Neural cell (in vitro differentiated cells): ENCODE measurements around the gene GDPD5. TPM values are rescaled to one million over a fixed set of nuclear protein-coding genes. Genes with fewer than 3 reads are reported as not detected.

Experiments
- H2AFZ ChIP-seq: fragments of 200-600, 300-800 bp; sonication (generic), shearing (Covaris generic); 2 replicates; pipeline ENCODE4 v1.6.0; 2014; ENCODE audit warnings: low read depth, mild to moderate bottlenecking, antibody characterized with exemption, low read length, moderate library complexity
- H3F3A ChIP-seq: fragments of 200-600 bp; shearing (Covaris generic); 2 replicates; pipeline ENCODE4 v1.6.1; 2016; ENCODE audit warnings: mild to moderate bottlenecking, moderate library complexity, mixed read lengths, antibody characterized with exemption, low read length; ENCODE audit not compliant: insufficient read depth, poor library complexity, severe bottlenecking
- H3K27ac ChIP-seq: fragments of 200-600, 300-800 bp; sonication (generic), shearing (Covaris generic); 2 replicates; pipeline ENCODE4 v1.5.1; 2014; ENCODE audit warnings: mild to moderate bottlenecking, low read length, moderate library complexity
- H3K27me3 ChIP-seq: fragments of 300-800, 200-600 bp; sonication (generic), shearing (Covaris generic); 2 replicates; pipeline ENCODE4 v1.6.0; 2014; ENCODE audit warnings: mild to moderate bottlenecking, low read depth, low read length, moderate library complexity; ENCODE audit not compliant: insufficient read depth
- H3K36me3 ChIP-seq: fragments of 300-800, 200-600 bp; sonication (generic), shearing (Covaris generic); 2 replicates; pipeline ENCODE4 v1.5.1; 2014; ENCODE audit warnings: mild to moderate bottlenecking, antibody characterized with exemption, low read length, moderate library complexity; ENCODE audit not compliant: insufficient read depth
- H3K4me2 ChIP-seq: fragments of 300-800, 200-600 bp; sonication (generic), shearing (Covaris generic); 2 replicates; pipeline ENCODE4 v1.6.0; 2014; ENCODE audit warnings: mild to moderate bottlenecking, low read length
- H3K4me3 ChIP-seq: fragments of 300-800, 200-600 bp; sonication (generic), shearing (Covaris generic); 2 replicates; pipeline ENCODE4 v1.5.1; 2014; ENCODE audit warnings: mild to moderate bottlenecking, low read length, moderate library complexity
- H3K79me2 ChIP-seq: fragments of 200-600 bp; shearing (Covaris generic); replicated peaks from 2 replicates; pipeline ENCODE4 v1.6.0; 2014; ENCODE audit warnings: mild to moderate bottlenecking, low read length, moderate library complexity; ENCODE audit not compliant: insufficient read depth
- H3K9ac ChIP-seq: fragments of 300-800, 200-600 bp; sonication (generic), shearing (Covaris generic); 2 replicates; pipeline ENCODE4 v1.6.1; 2016; ENCODE audit warnings: mild to moderate bottlenecking, low read length, mixed read lengths
- H3K9me2 ChIP-seq: fragments of 200-600 bp; shearing (Covaris generic); 2 replicates; pipeline ENCODE4 v1.6.1; 2016; ENCODE audit warnings: mild to moderate bottlenecking, low read length, mixed read lengths; ENCODE audit not compliant: insufficient read depth
- H3K9me3 ChIP-seq: fragments of 200-600, 300-800 bp; sonication (generic), shearing (Covaris generic); 2 replicates; pipeline ENCODE4 v1.6.1; 2016; ENCODE audit warnings: mild to moderate bottlenecking, mixed run types, low read length, moderate library complexity, mixed read lengths
- H4K20me1 ChIP-seq: fragments of 200-600 bp; shearing (Covaris generic); 2 replicates; pipeline ENCODE4 v1.6.1; 2016; ENCODE audit warnings: mild to moderate bottlenecking, mixed run types; ENCODE audit not compliant: insufficient read depth
- CTCF ChIP-seq: fragments of 450-650 bp; IDR thresholded peaks from 2 replicates; pipeline ENCODE4 v1.5.1; 2014; ENCODE audit warnings: antibody characterized with exemption, mild to moderate bottlenecking, moderate library complexity; ENCODE audit not compliant: poor library complexity, severe bottlenecking
- EP300 ChIP-seq: fragments of 450-650 bp; conservative IDR thresholded peaks from 2 replicates; pipeline ENCODE4 v1.6.1; 2014; ENCODE audit warnings: antibody characterized with exemption, mild to moderate bottlenecking, moderate library complexity; ENCODE audit not compliant: poor library complexity, severe bottlenecking
- EZH2 ChIP-seq: fragments of 200-600, 300-800 bp; shearing (Covaris generic), sonication (generic); IDR thresholded peaks from 2 replicates; pipeline ENCODE4 v1.6.1; 2014; ENCODE audit warnings: antibody characterized with exemption, low read length, borderline replicate concordance, mild to moderate bottlenecking; ENCODE audit not compliant: insufficient read depth, poor library complexity, severe bottlenecking
- POLR2AphosphoS5 ChIP-seq: IDR thresholded peaks from 2 replicates; pipeline ENCODE4 v1.6.1; 2012
- RAD21 ChIP-seq: fragments of 450-650 bp; conservative IDR thresholded peaks from 2 replicates; pipeline ENCODE4 v1.6.1; 2014; ENCODE audit warnings: antibody characterized with exemption, mild to moderate bottlenecking, moderate library complexity
- REST ChIP-seq: IDR thresholded peaks from 2 replicates; pipeline ENCODE4 v1.6.1; 2012; ENCODE audit warnings: borderline replicate concordance
- SMC3 ChIP-seq: fragments of 450-650 bp; conservative IDR thresholded peaks from 2 replicates; pipeline ENCODE4 v1.6.1; 2014; ENCODE audit warnings: antibody characterized with exemption, mild to moderate bottlenecking, moderate library complexity; ENCODE audit not compliant: poor library complexity
- TAF1 ChIP-seq: IDR thresholded peaks from 2 replicates; pipeline ENCODE4 v1.6.1; 2012; ENCODE audit warnings: low read depth
- polyA plus RNA-seq: library from polyadenylated mRNA; depleted of rRNA; stranded (reverse); fragments of >200 nt; gene quantifications from 2 replicates; pipeline ENCODE4 v1.2.3, GENCODE V29; 2014

GDPD5 gene
- polyA plus RNA-seq, 1 donor from 2014 or later: 19.2 TPM

GRCh38 chr11:75388386-75389275, 137.1 kb downstream of the GDPD5 start:
- Histone ChIP-seq H4K20me1 (no peaks in the 10 kb centered on the region), H3K36me3 (no peaks in the 10 kb centered on the region), H3K4me2 (no peak overlapping the region), H3K9ac (no peak overlapping the region), H3F3A (no peaks in the 10 kb centered on the region), H3K9me3 (no peaks in the 10 kb centered on the region), H2AFZ (no peak overlapping the region), H3K9me2 (no peaks in the 10 kb centered on the region), H3K27ac (no peak overlapping the region), H3K4me3 (no peak overlapping the region), H3K79me2 (no peaks in the 10 kb centered on the region), H3K27me3 (no peaks in the 10 kb centered on the region)
- peak; percentile 88 for TF ChIP-seq CTCF
- TF ChIP-seq EP300: no peak
- TF ChIP-seq SMC3: peak; percentile 88
- no peak for TF ChIP-seq TAF1
- TF ChIP-seq RAD21: peak; percentile 83

GRCh38 chr11:75387736-75388294, 137.9 kb downstream of the GDPD5 start:
- H3K36me3 ChIP-seq: no peaks in the 10 kb centered on the region
- no peaks in the 10 kb centered on the region for H4K20me1 ChIP-seq
- no peaks in the 10 kb centered on the region for H3K79me2 ChIP-seq
- H3K27ac ChIP-seq: no peak overlapping the region
- no peak for TF ChIP-seq EP300
- no peak for TF ChIP-seq REST
- no peak for TF ChIP-seq EZH2
- no peak for TF ChIP-seq SMC3
- no peak for TF ChIP-seq CTCF
- TF ChIP-seq POLR2AphosphoS5: no peak
- no peak for TF ChIP-seq RAD21
- TF ChIP-seq TAF1: no peak
- no peaks in the 10 kb centered on the region for H3K27me3 ChIP-seq
- H2AFZ ChIP-seq: no peak overlapping the region
- H3K9ac ChIP-seq: no peak overlapping the region
- no peaks in the 10 kb centered on the region for H3K9me2 ChIP-seq
- no peaks in the 10 kb centered on the region for H3K9me3 ChIP-seq
- no peak overlapping the region for H3K4me3 ChIP-seq
- no peaks in the 10 kb centered on the region for H3F3A ChIP-seq
- H3K4me2 ChIP-seq: no peak overlapping the region
